ENCODE data around the gene STAG3.
A peak's percentile ranks its signal among the peaks of the same experiment; 100 is the strongest.
"Not testable (repeated sequence)": the region's sequence is repeated elsewhere in the genome, so short reads cannot be mapped to it uniquely, and the experiment has no call there.

Gene STAG3

DNA sequence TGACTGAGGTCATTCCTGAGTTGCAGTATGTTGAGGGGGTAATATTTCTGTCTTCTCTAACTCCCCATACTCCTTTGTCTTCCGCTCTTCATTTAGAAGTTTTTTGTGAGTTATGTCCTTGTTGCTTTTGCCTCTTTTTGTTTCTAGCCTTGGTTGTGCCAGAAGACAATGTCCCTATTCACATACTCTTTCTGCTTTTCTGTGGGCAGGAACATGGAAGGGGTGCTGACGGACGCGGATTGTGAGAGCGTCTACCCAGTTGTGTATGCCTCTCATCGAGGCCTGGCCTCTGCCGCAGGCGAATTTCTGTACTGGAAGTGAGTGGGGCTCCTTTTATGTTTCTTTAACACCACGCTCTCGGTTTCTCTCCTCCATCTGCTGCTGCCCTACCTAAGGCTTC is 20.5 kb downstream of the STAG3 start:
- DNase-seq (ENCODE audit: low read depth, low spot score): no peak
- no peak overlapping the region for H3K4me3 ChIP-seq (ENCODE audit: low read length)

DNA sequence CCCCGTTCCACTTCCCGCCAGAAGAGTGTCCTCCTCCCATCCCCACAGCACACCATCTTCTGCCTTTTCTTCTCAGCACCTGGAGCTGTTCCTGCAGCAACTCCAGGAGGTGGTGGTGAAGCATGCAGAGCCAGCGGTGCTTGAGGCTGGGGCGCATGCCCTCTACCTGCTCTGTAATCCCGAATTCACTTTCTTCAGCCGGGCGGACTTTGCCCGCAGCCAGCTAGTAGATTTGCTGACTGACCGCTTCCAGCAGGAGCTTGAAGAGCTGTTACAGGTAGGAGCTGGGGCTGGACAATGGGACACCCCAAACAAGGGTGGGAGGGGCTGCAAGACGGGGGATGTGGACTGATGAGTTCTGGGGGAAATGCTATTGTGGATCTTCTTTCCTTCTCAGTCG is 23.0 kb downstream of the STAG3 start:
- no peak overlapping the region for H3K4me3 ChIP-seq (ENCODE audit: low read length)
- no peak for DNase-seq (ENCODE audit: low read depth, low spot score)

DNA sequence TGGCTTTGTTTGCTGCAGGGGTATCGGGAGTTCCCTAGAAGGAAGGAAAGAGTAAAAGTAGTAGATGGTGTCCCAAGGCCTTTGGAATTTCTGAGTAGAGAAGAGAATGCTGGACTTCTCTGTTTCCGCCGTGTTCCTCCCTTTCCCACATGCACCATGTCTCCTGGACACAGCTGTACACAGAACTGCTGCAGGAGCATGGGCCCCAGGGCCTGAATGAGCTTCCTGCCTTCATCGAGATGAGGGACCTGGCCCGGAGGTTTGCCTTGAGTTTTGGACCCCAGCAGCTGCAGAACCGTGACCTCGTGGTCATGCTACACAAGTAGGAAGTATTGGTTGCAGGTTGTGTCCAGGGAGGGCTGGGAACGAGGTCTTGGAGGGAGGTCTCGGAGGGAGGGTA is 26.7 kb downstream of the STAG3 start:
- DNase-seq (ENCODE audit: low read depth, low spot score): no peak

DNA sequence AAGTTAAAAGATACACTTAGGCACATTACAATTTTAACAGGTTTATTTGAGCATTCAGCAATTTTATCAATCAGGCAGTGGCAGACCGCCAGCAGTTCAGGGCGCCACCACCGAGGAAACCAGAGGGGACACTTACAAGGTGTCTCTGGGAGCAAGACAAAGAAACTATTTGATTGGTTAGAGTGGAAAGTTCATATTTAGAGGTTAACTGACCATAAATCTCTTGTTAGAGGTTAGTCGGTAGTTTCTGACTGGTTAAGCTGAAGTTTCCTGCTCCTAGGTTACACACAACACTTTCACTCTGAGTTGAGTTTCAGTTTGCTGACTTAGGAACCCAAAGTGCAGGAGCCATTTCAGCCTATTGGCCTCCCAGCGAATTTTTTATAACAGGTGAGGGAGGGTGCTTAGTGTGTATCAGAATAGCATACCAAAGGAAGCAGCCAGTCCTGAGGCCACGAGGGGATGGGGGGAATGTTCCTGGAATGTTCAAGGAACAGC is 31.2 kb downstream of the STAG3 start:
- no peak for DNase-seq (ENCODE audit: low read depth, low spot score)
- no peak overlapping the region for H3K4me3 ChIP-seq (ENCODE audit: low read length)

More for the DNA sequence above, 26.7 kb downstream of the STAG3 start:
- H3K4me3 ChIP-seq (ENCODE audit: low read length): no peak overlapping the region

DNA sequence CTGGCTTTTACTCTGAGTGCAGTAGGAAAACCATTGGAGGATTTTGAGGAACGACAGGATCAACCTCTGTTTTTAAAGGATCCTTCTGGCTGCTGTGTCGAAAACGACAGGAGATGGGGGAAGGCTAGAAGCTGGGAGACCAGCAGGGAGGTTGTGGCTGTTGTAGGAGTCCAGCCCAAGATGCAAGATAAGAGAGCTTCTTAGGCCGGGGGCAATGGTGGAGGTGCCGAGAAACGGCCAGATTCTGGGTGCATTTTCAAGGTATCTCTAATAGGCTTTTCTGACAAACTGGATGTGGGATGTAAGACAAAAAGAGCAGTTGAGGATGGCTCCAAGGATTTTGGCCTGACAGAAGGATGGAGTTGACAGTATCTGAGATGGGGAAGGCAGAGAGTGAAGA is 31.8 kb downstream of the STAG3 start:
- no peak overlapping the region for H3K4me3 ChIP-seq (ENCODE audit: low read length)
- no peak for DNase-seq (ENCODE audit: low read depth, low spot score)

DNA sequence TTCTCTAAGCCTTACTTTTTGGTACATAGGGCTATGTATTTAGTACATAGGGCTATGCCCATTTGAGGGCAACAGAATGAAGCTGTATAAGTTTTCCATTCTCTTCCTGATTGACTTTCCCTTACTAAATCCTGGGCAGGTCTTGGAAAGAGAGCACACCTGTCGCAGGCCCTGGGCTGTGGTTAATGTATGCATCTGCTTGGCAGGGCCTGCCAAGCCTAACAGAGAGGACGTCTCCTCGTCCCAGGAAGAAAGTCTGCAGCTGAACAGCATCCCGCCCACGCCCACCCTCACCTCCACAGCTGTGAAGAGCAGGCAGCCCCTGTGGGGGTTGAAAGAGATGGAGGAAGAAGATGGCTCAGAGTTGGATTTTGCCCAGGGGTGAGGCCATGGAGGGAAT is 33.1 kb downstream of the STAG3 start:
- no peak overlapping the region for H3K4me3 ChIP-seq (ENCODE audit: low read length)
- DNase-seq (ENCODE audit: low read depth, low spot score): no peak

DNA sequence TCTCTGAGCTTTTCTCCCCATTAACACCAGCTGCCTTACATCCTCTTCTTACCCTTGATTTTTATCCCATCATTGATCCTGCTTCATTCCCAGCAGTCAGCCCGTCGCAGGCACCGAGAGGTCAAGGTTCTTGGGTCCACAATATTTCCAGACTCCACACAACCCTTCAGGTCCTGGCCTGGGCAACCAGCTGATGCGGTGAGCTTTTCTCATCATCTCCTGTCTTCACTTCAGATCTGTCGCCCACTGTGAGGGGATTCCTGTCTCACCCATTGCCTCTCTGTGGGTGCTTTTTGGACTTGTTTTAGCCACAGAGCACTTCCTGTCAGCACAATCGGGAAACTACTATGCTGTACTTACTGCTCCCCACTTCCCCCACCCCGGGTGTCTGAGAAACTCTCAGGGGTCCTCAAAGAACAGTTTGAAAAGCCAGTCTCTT is 33.6 kb downstream of the STAG3 start:
- DNase-seq (ENCODE audit: low read depth, low spot score): peak; percentile 67
- H3K4me3 ChIP-seq (ENCODE audit: low read length): no peak overlapping the region

DNA sequence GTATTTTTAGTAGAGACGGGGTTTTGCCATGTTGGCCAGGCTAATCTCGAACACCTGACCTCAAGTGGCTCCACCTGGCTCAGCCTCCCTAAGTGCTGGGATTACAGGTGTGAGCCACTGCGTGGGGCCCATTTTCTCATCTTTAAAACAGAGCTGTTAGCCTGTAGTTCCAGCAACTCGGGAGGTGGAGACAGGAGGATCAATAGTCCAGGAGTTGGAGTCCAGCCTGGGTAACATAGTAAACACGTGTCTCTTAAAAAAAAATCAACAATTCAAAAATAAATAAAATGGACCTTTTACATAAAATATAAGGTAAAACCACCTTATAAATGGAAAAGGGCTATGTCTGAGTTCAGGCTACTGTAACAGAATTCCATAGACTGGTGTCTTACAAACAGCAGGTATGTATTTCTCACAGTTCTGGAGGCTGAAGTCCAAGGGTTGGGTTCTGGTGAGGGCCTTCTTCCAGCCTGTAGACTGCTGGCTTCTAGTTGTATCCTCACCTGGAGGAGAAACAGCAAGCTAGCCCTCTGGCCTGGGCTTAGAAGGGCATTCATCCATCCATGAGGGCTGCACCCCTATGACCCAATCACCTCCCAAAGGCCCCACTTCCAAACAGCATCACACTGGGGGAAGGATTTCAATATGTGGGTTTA is 35.0 kb downstream of the STAG3 start:
- H3K4me3 ChIP-seq (ENCODE audit: low read length): no peak overlapping the region
- no peak for DNase-seq (ENCODE audit: low read depth, low spot score)

DNA sequence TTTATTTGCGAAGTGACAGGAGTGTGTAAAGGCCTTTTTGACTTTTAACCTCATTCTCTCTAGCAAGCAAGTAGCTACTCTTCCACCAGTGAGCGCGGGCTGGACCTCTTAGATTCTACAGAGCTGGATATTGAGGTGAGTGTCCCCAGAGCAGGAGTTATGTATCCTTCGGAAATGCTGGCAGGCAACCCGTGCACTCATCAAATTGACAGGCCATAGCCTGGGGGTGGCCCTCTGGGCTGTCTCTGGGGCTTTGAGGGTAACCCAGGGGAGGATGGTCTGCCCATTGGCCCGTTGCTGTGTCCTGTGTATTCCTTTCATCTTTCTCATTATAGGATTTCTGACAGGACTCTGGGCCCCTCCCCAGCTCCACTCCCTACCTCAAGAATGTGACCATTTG is 36.0 kb downstream of the STAG3 start:
- no peak overlapping the region for H3K4me3 ChIP-seq (ENCODE audit: low read length)
- no peak for DNase-seq (ENCODE audit: low read depth, low spot score)

DNA sequence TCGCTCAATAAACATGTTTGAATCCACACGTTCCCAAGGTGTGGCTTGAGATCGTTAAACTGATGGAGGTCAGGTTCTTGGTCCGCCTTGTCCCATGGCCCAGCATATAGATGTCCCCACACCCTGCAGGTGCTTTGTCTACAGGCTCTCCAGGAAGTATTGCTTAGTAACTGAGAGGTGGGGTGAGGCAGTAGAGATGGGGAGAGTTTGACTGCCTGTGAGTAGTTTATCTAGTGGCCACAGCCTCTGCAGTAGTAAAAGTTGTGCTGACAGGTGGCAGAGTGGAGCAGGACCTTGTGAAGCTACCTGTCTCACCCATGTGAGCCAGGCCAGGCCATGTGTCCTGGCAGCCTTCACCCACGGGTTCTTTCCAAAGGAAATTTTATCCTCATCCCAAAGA is 36.6 kb downstream of the STAG3 start:
- not testable (repeated sequence) for DNase-seq (ENCODE audit: low read depth, low spot score); H3K4me3 ChIP-seq (ENCODE audit: low read length)

DNA sequence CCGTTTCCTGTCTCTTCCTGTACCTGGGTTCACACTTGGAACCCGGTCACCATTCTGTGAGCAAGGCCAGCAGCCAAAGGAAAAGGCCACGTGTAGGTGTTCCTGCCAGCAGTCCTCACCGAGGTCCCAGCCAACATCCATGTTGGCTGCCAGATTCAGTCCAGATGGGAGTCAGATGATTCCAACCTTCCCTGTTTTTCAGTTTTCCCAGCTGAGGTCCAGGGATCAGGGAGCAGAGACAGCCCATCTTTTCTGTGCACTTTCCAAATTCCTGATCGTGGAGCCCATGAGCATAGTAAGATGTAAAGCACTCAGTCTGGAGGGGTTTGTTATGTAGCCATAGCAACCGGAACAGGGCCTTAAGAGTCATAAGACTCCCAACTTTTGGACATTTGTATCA is 38.2 kb downstream of the STAG3 start:
- DNase-seq (ENCODE audit: low read depth, low spot score): no peak

DNA sequence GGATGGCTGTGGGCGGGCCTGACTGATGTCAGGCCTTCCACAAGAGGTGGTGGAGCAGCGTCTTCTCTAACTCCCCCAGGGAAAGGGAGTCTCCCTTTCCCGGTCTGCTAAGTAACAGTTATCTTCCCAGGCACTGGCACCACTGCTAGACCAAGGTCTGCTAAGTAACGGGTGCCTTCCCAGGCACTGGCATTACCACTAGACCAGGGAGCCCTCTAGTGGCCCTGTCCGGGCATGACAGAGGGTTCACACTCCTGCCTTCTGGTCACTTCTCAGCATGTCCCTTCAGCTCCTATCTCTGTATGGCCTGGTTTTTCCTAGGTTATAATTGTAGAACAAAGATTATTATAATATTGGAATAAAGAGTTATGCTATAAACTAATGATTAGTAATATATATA is 40.2 kb downstream of the STAG3 start:
- not testable (repeated sequence) for DNase-seq (ENCODE audit: low read depth, low spot score)

More for the DNA sequence above, 38.2 kb downstream of the STAG3 start:
- H3K4me3 ChIP-seq (ENCODE audit: low read length): no peak overlapping the region

DNA sequence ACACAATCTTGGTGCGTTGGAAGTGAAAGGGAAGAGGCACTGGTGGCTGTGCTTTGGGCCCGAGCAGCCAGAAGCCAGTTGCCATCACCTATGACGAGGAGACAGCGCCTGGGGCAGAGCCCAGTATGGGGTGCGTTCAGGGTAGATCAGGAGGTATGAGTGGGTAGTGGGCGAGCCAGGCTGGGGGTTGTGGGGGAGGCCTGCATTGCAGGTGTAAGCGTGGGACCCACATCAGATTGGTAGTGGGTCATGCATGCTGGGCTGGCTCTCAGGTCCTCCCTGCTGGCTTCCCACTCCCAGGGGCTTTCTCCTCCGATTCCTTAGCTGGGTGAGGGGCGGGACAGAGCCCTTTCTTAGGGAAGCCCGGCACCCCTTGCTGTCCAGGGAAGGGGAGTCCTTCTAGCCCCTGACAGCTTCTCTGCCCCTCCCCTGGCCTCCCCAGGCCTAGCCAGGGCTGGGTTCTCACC is 41.6 kb downstream of the STAG3 start:
- H3K4me3 ChIP-seq (ENCODE audit: low read length): peak overlapping the region; percentile 86
- no peak for DNase-seq (ENCODE audit: low read depth, low spot score)

More for the DNA sequence above, 40.2 kb downstream of the STAG3 start:
- H3K4me3 ChIP-seq (ENCODE audit: low read length): peak overlapping the region; percentile 51

DNA sequence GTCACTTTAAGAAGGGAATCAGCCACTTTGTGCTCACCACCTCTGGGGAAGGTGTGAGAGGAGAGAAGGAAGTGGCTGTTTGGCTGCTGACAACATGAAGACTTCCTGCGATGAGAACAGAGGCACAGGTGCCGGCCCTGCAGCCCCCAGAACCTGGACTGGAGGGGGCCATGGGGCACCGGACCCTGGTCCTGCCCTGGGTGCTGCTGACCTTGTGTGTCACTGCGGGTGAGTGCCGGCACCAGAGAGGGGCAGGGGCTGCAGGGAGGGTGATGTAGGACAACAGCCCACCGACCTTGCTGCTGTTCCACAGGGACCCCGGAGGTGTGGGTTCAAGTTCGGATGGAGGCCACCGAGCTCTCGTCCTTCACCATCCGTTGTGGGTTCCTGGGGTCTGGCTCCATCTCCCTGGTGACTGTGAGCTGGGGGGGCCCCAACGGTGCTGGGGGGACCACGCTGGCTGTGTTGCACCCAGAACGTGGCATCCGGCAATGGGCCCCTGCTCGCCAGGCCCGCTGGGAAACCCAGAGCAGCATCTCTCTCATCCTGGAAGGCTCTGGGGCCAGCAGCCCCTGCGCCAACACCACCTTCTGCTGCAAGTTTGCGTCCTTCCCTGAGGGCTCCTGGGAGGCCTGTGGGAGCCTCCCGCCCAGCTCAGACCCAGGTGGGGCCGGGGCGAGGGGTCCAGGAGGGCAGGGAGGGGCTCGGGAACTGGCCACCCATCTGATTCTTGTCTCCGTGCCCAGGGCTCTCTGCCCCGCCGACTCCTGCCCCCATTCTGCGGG is 42.3 kb downstream of the STAG3 start, which contains the start of gene PVRIG:
Gene PVRIG, plus strand, starts transcription at position 149 of the 785 bp plus-strand sequence. Its CDS starts 22 bp downstream, at position 171.
- DNase-seq (ENCODE audit: low read depth, low spot score): not testable (repeated sequence)
- peak within 1 kb of the TSS; percentile 86 for H3K4me3 ChIP-seq (ENCODE audit: low read length)

DNA sequence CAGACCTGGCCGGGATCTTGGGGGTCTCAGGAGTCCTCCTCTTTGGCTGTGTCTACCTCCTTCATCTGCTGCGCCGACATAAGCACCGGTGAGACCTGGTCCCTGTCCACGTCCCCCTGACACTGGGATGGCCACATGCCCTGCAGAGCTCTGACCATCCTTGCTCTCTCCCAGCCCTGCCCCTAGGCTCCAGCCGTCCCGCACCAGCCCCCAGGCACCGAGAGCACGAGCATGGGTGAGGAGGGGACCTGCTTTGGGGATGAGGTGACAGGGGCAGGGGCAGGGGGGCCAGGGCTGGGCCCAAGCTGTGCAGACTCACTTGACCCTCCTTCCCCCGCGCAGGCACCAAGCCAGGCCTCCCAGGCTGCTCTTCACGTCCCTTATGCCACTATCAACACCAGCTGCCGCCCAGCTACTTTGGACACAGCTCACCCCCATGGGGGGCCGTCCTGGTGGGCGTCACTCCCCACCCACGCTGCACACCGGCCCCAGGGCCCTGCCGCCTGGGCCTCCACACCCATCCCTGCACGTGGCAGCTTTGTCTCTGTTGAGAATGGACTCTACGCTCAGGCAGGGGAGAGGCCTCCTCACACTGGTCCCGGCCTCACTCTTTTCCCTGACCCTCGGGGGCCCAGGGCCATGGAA is 43.0 kb downstream of the STAG3 start:
- peak overlapping the region; percentile 86 for H3K4me3 ChIP-seq (ENCODE audit: low read length)
- no peak for DNase-seq (ENCODE audit: low read depth, low spot score)

DNA sequence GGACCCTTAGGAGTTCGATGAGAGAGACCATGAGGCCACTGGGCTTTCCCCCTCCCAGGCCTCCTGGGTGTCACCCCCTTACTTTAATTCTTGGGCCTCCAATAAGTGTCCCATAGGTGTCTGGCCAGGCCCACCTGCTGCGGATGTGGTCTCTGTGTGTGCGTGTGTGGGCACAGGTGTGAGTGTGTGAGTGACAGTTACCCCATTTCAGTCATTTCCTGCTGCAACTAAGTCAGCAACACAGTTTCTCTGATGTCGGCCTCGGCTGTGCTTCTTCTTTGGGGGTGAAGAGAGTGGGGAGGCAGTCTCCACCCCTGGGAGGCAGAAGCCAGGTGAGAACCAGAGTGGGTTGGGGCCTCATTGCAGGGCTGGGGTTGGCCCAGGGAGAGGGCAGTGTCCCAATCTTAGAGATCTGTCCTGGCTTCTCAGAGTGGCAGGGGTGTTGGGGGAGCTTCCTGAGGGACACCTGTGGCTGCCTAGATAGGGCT is 43.6 kb downstream of the STAG3 start:
- peak overlapping the region; percentile 86 for H3K4me3 ChIP-seq (ENCODE audit: low read length)
- peak; percentile 97 for DNase-seq (ENCODE audit: low read depth, low spot score)

DNA sequence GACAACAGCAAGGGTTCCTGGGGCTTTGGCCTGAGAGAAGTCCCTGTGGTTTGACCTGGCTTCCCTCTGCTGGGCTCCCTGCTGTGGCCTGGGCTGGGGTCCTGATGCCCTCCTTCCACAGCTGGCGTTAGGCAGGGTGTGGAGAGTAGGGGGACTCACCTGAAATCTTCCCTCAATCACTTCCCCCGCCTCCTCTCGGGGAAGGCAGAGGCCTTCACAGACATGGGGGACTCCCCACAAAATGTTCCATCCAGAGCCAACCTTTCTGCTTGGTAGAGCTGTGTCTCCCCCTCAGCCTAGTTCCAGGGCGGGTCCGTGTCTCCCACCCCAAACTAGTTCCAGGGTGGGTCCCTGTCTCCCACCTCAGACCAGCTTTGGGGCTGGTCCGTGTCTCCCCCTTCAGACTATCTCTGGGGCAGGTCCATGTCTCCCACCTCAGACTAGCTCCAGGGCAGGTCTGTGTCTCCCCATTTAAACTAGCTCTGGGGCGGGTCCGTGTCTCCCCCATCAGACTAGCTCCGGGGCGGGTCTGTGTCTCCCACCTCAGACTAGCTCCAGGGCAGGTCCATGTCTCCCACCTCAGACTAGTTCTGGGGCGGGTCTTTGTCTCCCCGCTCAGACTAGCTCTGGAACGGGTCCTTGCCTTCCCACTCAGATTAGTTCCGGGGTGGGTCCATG is 44.2 kb downstream of the STAG3 start:
- H3K4me3 ChIP-seq (ENCODE audit: low read length): peak overlapping the region; percentile 86
- no peak for DNase-seq (ENCODE audit: low read depth, low spot score)

DNA sequence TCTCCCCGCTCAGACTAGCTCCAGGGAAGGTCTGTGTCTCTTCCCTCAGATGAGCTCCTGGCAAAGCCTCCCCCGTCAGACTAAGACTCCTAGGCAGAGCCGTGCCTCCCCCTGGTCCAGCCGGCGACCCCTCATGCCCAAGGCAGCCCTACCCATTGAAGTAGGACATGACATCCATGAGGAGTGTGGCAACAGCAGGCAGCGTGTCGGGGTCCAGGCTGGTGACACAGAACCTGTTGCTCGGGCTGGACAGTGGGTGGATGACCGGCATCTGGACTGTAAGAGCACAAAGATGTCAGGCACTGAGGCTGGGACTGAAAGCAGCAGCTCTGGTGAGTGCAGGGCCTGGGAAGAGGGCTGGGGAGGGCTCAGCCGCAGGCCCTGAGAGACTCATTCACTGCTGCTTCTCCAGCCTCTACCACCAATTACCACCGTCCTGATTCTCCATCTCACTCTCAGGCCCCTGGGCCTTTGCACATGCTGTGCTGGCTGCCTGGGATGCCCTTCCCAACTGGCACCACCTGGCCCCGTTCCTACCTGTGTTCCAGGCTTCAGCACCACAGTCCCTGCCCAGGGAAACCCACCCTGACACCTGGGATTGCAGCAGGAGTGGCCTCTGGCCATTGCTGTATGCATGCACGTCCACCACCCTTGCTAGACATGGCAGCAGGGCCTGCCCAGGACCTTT is 44.9 kb downstream of the STAG3 start:
- DNase-seq (ENCODE audit: low read depth, low spot score): no peak
- peak overlapping the region; percentile 86 for H3K4me3 ChIP-seq (ENCODE audit: low read length)

Data from Jurkat, Clone E6-1 (cell line).